Measurements from ENCODE around the gene RPP40. TPM values are rescaled to one million over a fixed set of nuclear protein-coding genes. Genes with fewer than 3 reads are reported as not detected.

The RPP40 gene
- total RNA-seq, 2 experiments from 2014 or later = 7.7 to 11.2 TPM

DNA sequence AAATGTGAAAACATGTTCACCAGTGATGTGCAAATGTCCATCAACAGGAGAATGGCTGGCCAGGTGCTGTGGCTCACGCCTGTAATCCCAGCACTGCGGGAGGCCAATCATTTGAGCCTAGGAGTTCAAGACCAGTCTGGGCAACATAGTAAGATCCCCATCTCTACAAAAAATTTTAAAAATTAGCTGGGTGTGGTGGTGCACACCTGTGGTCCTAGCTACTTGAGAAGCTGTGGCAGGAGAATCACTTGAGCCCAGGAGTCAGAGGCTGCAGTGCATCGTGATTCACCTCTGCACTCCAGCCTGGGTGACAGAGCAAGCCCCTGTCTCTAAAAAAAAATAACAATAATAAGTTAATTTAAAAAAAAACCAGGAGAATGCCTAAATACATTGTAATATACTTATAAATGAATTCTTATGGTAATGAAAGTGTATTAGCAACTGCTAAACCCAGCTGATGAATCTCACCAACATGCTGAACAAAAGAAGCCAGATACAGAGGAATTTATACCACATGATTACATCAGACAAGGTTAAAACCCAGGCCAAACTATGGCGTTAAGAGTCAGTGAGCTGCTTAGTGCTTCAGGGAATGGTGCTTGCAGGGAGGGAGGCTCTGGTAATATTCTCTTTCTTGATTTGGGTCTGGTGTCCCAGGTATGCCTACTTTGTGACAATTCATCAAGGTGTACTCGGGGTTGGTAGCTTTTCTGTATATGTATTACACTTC lies 36.4 kb downstream of the RPP40 start:
- ChIA-PET CTCF (no interaction called here), POLR2A (no interaction called here)
- H3K27me3 Mint-ChIP-seq = peaks cover 4% of the 10 kb centered on the region
- H3K4me3 Mint-ChIP-seq = no peak overlapping the region
- intact Hi-C loops (cut with DNase I, micrococcal nuclease) = no loop called here
- no peak overlapping the region for H3K27ac Mint-ChIP-seq
- no peak for DNase-seq
- ATAC-seq = no peak
- H3K4me1 Mint-ChIP-seq = no peaks in the 10 kb centered on the region
- H3K9me3 Mint-ChIP-seq (ENCODE audit: low read depth) = no peaks in the 10 kb centered on the region
- no peaks in the 10 kb centered on the region for H3K36me3 Mint-ChIP-seq (ENCODE audit: low read depth)

DNA sequence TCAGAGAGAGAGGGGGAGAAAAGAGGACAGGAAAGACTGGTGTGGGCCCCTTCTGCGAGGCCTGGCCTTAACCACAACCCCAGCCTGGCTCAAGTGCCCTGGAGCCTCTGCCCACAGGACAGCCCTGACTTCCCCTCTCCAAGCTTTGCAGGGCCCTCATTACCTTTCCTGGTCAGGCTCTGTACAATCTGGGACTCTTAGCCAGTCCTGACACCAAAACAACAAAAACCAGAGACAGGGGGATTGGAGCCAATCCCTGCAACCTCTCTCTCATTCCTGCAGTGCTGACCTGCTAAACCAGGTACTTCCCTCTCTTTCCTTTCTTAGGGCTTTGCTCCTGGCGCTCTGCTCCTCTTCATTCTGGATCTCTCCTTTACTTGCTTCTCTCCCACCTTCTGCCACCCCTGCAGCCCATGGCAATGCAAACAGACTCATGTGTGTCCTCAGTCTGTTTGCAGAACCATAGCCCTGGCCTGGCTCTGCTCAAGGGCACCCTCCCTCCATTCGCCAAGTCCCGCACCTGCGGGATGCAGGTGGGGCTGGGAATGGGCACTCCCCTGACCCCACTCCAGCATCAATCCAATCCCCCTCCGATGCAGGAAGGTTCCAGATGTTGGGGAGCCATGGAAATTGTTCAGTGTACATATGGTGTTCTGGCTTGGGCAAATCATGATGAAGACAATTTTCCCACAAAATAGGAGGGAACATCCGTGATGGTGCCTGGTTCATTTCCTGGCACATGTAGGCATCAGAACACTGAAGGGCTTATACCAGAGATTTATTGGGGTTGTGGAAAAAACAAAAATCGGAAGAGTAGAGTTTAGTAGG lies 38.1 kb downstream of the RPP40 start:
- ChIA-PET CTCF (interaction anchor here (0.6 kb wide), 1 partner anchor 24 kb away, joined by 3 read pairs; no protein-coding TSS in a partner anchor), POLR2A (no interaction called here)
- H3K27ac Mint-ChIP-seq = no peak overlapping the region
- intact Hi-C loops (cut with DNase I, micrococcal nuclease) = no loop called here
- H3K27me3 Mint-ChIP-seq = peaks cover 3% of the 10 kb centered on the region
- no peak overlapping the region for H3K4me3 Mint-ChIP-seq
- H3K4me1 Mint-ChIP-seq = no peaks in the 10 kb centered on the region
- DNase-seq = no peak
- no peak for ATAC-seq
- no peaks in the 10 kb centered on the region for H3K36me3 Mint-ChIP-seq (ENCODE audit: low read depth)
- H3K9me3 Mint-ChIP-seq (ENCODE audit: low read depth) = peaks cover 2% of the 10 kb centered on the region

DNA sequence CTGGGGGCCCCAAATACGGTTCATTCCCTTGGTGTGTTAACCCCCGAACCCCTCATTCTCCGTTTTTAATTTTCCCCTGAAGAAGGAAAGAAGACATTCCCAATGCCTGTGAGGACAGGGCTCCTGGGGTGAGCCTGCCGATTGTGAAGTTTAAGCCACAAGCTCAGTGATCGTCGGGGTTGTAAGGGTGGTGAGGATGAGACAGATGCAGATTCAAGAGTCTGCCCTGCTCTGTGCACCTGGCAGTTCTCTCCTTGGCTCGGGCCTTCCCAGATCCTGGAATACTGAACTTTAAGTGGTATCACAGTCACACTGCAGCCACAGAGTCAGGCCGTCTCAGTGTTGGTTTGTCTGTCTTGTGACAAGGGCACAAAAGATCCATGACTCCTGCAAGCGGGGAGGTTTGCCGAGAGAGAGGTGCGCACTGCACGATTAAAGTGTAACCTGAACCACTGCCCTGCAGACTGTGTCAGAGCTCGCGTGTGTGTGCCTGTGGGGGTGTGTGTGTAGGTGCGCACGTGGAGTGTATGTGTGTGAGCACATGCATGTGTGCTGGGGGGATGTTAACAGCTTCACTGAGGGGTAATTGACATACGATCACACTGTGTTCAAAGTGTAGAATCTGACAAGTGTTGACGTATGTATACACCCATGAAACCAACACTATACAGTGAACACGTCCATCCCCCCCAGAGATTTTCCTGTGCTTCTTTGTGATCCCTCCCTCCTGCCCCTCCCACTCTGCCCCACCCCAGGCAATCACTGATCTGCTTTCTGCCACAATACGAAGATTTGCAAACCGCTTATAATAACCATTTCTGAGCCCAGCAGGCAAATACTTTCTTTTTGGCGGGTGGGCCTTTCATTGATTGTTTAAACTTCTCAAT lies 38.9 kb downstream of the RPP40 start:
- H3K27me3 Mint-ChIP-seq = peaks cover 2% of the 10 kb centered on the region
- DNase-seq (no peak), ATAC-seq (no peak)
- ChIA-PET CTCF (no interaction called here), POLR2A (no interaction called here)
- H3K9me3 Mint-ChIP-seq (ENCODE audit: low read depth) = peaks cover 5% of the 10 kb centered on the region
- no peak overlapping the region for H3K4me3 Mint-ChIP-seq
- no peak overlapping the region for H3K27ac Mint-ChIP-seq
- no peaks in the 10 kb centered on the region for H3K4me1 Mint-ChIP-seq
- intact Hi-C loops (cut with DNase I, micrococcal nuclease) = no loop called here
- no peaks in the 10 kb centered on the region for H3K36me3 Mint-ChIP-seq (ENCODE audit: low read depth)

DNA sequence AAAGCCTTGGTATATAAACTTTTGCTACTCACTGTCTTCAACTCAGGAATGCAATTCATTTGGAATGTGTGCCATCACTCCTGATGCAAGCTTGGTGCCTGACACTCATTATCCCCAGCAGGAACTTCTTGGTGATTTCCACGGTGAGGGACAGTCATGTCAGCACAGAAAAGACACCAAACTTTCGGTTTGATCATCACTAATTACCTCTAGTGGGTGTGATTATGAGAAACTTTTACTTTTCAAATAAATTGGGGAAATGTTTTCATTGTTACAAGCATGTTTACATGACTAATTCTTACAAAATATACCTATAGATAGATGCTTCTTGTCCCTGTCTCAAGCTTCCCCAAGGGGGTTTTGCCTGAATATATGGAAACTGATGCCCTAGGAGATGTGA lies 40.9 kb downstream of the RPP40 start:
- intact Hi-C loops (cut with DNase I, micrococcal nuclease) = no loop called here
- no peak for DNase-seq
- no peaks in the 10 kb centered on the region for H3K4me1 Mint-ChIP-seq
- H3K4me3 Mint-ChIP-seq = no peak overlapping the region
- H3K27me3 Mint-ChIP-seq = peaks cover 2% of the 10 kb centered on the region
- CTCF ChIA-PET = no interaction called here
- no peak overlapping the region for H3K27ac Mint-ChIP-seq
- peaks cover 5% of the 10 kb centered on the region for H3K9me3 Mint-ChIP-seq (ENCODE audit: low read depth)
- ATAC-seq = no peak
- no peaks in the 10 kb centered on the region for H3K36me3 Mint-ChIP-seq (ENCODE audit: low read depth)
- POLR2A ChIA-PET = no interaction called here

DNA sequence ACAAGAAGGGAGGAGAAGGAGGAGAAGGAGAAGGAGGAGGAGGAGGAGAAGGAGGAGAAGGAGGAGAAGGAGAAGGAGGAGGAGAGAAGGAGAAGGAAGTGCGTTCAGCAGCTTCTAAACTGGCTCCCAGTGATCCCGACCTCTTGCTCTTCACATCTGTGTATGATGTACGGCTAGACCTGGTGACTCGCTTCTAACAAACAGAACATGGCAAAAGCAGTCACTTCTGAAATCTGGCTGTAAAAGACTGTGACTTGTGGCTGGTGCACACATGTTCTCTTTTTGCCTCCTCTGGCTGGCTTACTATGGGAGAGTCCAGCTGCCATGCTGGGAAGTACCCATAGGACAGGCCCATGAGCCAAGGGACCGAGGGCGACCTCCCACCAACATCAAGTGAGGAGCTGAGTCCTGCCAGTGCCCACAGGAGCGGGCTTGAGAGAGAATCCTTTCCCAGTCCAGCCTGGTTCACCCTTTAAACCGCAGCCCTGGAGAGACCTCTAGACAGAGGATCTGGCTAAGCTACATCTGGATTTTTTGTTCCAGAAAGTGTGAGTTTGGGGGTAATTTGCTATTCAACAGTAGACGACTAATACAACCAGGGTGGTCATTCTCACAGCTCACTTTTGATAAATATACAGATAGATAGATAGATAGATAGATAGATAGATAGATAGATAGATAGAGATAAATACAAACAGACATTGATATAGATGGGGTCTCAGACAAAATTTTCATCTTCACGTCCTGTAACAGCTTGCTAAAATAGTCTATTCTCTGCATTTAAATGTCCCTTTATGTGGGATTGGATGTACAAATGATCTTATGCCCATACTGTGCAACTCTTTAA lies 42.3 kb downstream of the RPP40 start:
- ATAC-seq (no peak), DNase-seq (no peak)
- Mint-ChIP-seq H3K4me1 (no peaks in the 10 kb centered on the region), H3K4me3 (no peak overlapping the region), H3K36me3 (ENCODE audit: low read depth) (no peaks in the 10 kb centered on the region), H3K27me3 (peaks cover 2% of the 10 kb centered on the region), H3K9me3 (ENCODE audit: low read depth) (peaks cover 5% of the 10 kb centered on the region), H3K27ac (no peak overlapping the region)
- ChIA-PET POLR2A (no interaction called here), CTCF (interaction anchor here (0.5 to 0.6 kb wide), 3 partner anchors 58 to 1104 kb away, joined by 3 read pairs; no protein-coding TSS in a partner anchor)
- intact Hi-C loops (cut with DNase I, micrococcal nuclease) = no loop called here

DNA sequence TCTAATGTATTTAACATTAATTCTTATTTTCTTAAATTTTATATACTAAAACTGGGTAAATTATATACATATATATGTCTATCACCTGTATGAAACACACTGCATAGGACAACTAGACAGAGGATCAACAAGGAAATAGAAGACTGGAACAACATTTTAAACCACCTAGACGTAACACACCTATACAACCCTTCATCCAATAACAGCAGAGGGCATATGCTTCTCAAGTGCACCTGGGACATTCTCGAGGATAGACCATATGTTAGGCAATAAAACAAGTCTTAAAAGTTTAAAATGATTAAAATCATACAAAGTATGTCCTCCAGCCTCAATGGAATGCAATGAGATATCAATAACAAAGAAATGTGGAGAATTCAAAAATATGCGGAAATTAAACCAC lies 45.2 kb downstream of the RPP40 start:
- intact Hi-C loops (cut with DNase I, micrococcal nuclease) = no loop called here
- ATAC-seq (no peak), DNase-seq (no peak)
- Mint-ChIP-seq H3K27ac (no peak overlapping the region), H3K4me1 (no peaks in the 10 kb centered on the region), H3K27me3 (no peaks in the 10 kb centered on the region), H3K9me3 (ENCODE audit: low read depth) (peaks cover 5% of the 10 kb centered on the region), H3K4me3 (no peak overlapping the region), H3K36me3 (ENCODE audit: low read depth) (peaks cover 12% of the 10 kb centered on the region)
- ChIA-PET POLR2A (no interaction called here), CTCF (no interaction called here)

DNA sequence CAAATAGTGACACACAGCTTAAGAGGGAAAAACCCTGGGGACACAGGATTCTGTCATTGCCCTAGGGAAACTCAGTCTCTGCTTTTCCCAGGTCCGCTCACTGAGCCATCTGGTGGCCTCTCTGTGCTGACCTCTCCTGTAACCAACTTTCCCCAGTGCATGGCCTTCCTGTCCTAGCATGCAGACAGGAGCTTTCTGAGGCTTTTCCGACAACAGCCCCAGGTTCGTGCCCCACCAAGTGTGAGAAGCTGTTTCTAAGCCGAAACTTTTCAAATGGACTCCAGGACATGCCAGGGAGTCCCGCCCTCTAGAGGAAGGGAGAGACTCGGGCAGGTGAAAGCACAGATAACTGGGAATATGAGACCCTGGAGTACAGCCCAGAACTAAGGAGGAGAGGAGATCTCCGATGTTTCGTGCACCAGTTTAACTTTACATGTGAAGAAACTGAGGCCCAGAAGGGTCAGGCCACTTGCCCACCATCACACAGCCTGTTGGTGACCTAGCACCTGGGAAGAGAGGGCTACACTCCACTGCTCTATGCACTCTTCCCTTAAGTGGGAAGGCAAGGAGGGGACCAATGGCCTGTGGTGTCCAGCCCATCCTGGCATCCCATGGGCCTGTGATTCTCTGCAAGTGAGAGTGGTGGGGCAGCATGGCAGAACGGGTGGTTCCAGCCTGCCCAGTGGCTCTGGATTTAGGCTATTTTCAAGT lies 46.2 kb downstream of the RPP40 start:
- Mint-ChIP-seq H3K27me3 (no peaks in the 10 kb centered on the region), H3K36me3 (ENCODE audit: low read depth) (peaks cover 17% of the 10 kb centered on the region), H3K4me3 (no peak overlapping the region), H3K27ac (no peak overlapping the region), H3K9me3 (ENCODE audit: low read depth) (peaks cover 5% of the 10 kb centered on the region), H3K4me1 (no peaks in the 10 kb centered on the region)
- DNase-seq (no peak), ATAC-seq (no peak)
- intact Hi-C loops (cut with DNase I, micrococcal nuclease) = no loop called here
- CTCF ChIA-PET = interaction anchor here (0.6 kb wide), 1 partner anchor 60 kb away, joined by 3 read pairs; no protein-coding TSS in a partner anchor
- POLR2A ChIA-PET = no interaction called here

DNA sequence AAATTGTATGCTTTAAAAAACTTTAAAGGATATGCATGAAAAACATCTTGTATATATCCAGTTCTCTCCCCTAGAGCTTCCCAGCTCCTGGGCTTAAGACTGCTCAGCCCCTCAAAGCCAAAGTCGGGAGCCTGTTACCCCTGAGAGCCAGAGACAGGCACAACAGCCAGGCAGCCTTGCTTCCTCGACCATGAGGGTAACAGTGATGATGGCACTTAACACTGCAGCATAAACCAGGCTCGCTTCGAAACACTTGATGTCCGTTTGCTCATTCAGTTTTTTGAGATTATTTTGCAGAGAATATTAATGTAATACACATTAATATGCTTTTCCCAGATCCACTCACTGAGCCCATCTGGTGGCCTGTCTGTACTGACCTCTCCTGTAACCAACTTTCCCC lies 47.2 kb downstream of the RPP40 start:
- intact Hi-C loops (cut with DNase I, micrococcal nuclease) = no loop called here
- ChIA-PET CTCF (no interaction called here), POLR2A (no interaction called here)
- DNase-seq (no peak), ATAC-seq (no peak)
- Mint-ChIP-seq H3K9me3 (ENCODE audit: low read depth) (peaks cover 5% of the 10 kb centered on the region), H3K27ac (no peak overlapping the region), H3K27me3 (no peaks in the 10 kb centered on the region), H3K4me3 (no peak overlapping the region), H3K4me1 (no peaks in the 10 kb centered on the region), H3K36me3 (ENCODE audit: low read depth) (peaks cover 27% of the 10 kb centered on the region)

DNA sequence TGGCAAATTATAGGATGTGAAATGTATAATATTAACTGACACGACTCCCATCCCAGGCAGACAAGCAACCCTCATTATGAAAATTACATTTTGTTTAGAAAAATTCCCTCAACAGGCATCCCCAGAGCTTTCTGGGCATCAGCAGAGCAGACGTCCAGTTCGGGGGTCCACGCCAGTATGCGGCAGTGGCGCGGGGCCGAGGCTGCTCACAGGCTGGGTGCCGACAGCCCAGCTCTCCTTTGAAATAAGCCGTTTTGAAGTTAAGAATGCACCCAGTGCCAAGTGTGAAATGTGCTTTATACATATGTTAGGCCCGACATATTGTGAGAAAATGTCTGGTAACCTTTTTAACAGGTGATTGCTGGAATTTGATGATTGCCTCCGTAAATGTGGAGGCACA lies 50.4 kb downstream of the RPP40 start:
- CTCF ChIA-PET = no interaction called here

DNA sequence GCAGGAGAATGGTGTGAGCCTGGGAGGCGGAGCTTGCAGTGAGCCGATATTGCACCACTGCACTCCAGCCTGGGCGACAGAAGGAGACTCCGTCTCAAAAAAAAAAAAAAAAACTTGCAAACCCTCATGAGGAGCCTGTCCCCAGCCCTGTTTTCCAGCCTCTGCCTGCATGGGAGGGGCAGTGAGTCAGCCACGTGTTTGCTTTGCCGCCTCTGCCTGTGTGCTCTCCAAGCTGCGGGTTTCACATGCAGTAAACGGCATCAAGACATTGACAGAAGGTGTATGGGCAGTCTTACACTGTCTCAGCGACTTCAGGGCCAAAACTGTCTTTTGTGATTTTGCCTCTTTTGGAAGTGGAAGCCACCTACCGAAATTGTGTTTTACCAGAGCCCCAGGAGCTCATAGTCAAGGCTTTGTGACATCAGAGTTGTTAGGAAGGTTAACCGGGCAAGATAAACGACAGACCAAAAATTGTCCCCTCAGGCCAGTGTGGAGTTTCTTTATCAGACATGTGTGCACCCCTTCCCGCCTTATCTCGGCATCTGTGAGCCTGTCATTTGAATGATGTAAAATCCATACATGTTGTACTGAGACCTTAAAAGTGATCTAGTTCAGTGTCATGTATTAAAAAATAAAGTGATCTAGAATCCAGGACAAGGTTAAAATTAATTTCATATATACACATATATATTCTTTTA lies 52.9 kb downstream of the RPP40 start:
- ChIA-PET CTCF (no interaction called here), POLR2A (interaction anchor here (0.7 kb wide), 1 partner anchor 156 kb away, joined by 5 read pairs; no protein-coding TSS in a partner anchor)
- no peak overlapping the region for H3K27ac Mint-ChIP-seq
- H3K27me3 Mint-ChIP-seq = no peaks in the 10 kb centered on the region
- no peaks in the 10 kb centered on the region for H3K4me1 Mint-ChIP-seq
- no peaks in the 10 kb centered on the region for H3K9me3 Mint-ChIP-seq (ENCODE audit: low read depth)
- no peak overlapping the region for H3K4me3 Mint-ChIP-seq
- DNase-seq = no peak
- H3K36me3 Mint-ChIP-seq (ENCODE audit: low read depth) = peaks cover 39% of the 10 kb centered on the region
- no peak for ATAC-seq
- intact Hi-C loops (cut with DNase I, micrococcal nuclease) = no loop called here

More for the DNA sequence above, 50.4 kb downstream of the RPP40 start:
- Mint-ChIP-seq H3K4me3 (no peak overlapping the region), H3K36me3 (ENCODE audit: low read depth) (peaks cover 37% of the 10 kb centered on the region), H3K27me3 (no peaks in the 10 kb centered on the region), H3K27ac (no peak overlapping the region), H3K4me1 (no peaks in the 10 kb centered on the region), H3K9me3 (ENCODE audit: low read depth) (no peaks in the 10 kb centered on the region)
- DNase-seq (no peak), ATAC-seq (no peak)
- intact Hi-C loops (cut with DNase I, micrococcal nuclease) = no loop called here
- POLR2A ChIA-PET = no interaction called here

All from activated CD4-positive, alpha-beta T cell treated with anti-CD3 and anti-CD28 coated beads for 36 hours (primary cell).